Mesendoderm (in vitro differentiated cells): ENCODE measurements around the gene IQCH.
A peak's percentile ranks its signal among the peaks of the same experiment; 100 is the strongest.
"Not testable (repeated sequence)": the region's sequence is repeated elsewhere in the genome, so short reads cannot be mapped to it uniquely, and the experiment has no call there.

Experiments
- DNase-seq: peaks from one replicate; pipeline ENCODE4 v3.0.0; 2013
- H2AK5ac ChIP-seq: 2 replicates; pipeline ENCODE4 v1.6.1; 2013; ENCODE audit warnings: low read length, inconsistent platforms
- H2BK120ac ChIP-seq: 2 replicates; pipeline ENCODE4 v1.6.1; 2013; ENCODE audit warnings: low read depth, mild to moderate bottlenecking, low read length, moderate library complexity, mixed read lengths
- H2BK15ac ChIP-seq: replicated peaks from 2 replicates; pipeline ENCODE4 v1.6.1; 2013; ENCODE audit warnings: low read depth, mild to moderate bottlenecking, moderate library complexity
- H2BK5ac ChIP-seq: 2 replicates; pipeline ENCODE4 v1.6.1; 2013; ENCODE audit warnings: low read length, inconsistent platforms
- H3K18ac ChIP-seq: 2 replicates; pipeline ENCODE4 v1.6.1; 2013; ENCODE audit warnings: mild to moderate bottlenecking, low read length, mixed read lengths
- H3K23ac ChIP-seq: one replicate; pipeline ENCODE4 v1.6.1; 2013; ENCODE audit warnings: low read length
- H3K27ac ChIP-seq: 2 replicates; pipeline ENCODE4 v1.5.1; 2013; ENCODE audit warnings: low read depth, mild to moderate bottlenecking, inconsistent platforms, low read length, moderate library complexity
- H3K27me3 ChIP-seq: 2 replicates; pipeline ENCODE4 v1.6.1; 2013; ENCODE audit warnings: low read length, control low read depth, mild to moderate bottlenecking, inconsistent platforms; ENCODE audit not compliant: insufficient read depth, poor library complexity
- H3K36me3 ChIP-seq: 2 replicates; pipeline ENCODE4 v1.6.1; 2013; ENCODE audit warnings: low read length, inconsistent platforms; ENCODE audit not compliant: control insufficient read depth, insufficient read depth
- H3K4ac ChIP-seq: one replicate; pipeline ENCODE4 v1.6.1; 2013; ENCODE audit warnings: low read depth, mild to moderate bottlenecking, low read length, moderate library complexity
- H3K4me1 ChIP-seq: 2 replicates; pipeline ENCODE4 v1.6.1; 2013; ENCODE audit warnings: low read depth, low read length, inconsistent platforms; ENCODE audit not compliant: control insufficient read depth
- H3K4me2 ChIP-seq: 2 replicates; pipeline ENCODE4 v1.6.1; 2013; ENCODE audit warnings: low read length
- H3K4me3 ChIP-seq: 2 replicates; pipeline ENCODE4 v1.5.1; 2013; ENCODE audit warnings: mild to moderate bottlenecking, low read length
- H3K56ac ChIP-seq: one replicate; pipeline ENCODE4 v1.6.1; 2013; ENCODE audit warnings: low read length
- H3K79me1 ChIP-seq: 2 replicates; pipeline ENCODE4 v1.6.1; 2013; ENCODE audit warnings: low read length, inconsistent platforms
- H3K79me2 ChIP-seq: 2 replicates; pipeline ENCODE4 v1.6.1; 2013; ENCODE audit warnings: mild to moderate bottlenecking, low read length; ENCODE audit not compliant: control insufficient read depth, insufficient read depth
- H3K9ac ChIP-seq: 2 replicates; pipeline ENCODE4 v1.6.1; 2013; ENCODE audit warnings: low read length, inconsistent platforms
- H4K5ac ChIP-seq: one replicate; pipeline ENCODE4 v1.6.1; 2013; ENCODE audit warnings: low read length
- H4K8ac ChIP-seq: one replicate; pipeline ENCODE4 v1.6.1; 2013; ENCODE audit warnings: low read depth, mild to moderate bottlenecking, control low read depth, low read length, moderate library complexity
- WGBS: extraction: QIAGEN DNeasy Blood & Tissue Kit; methylation state at CpG from one replicate; pipeline ENCODE4 v1.1.7; 2013; ENCODE audit warnings: low lambda C conversion rate, missing lambda C conversion rate; ENCODE audit not compliant: insufficient coverage; ENCODE audit errors: extremely low coverage; 5-methylcytosine and 5-hydroxymethylcytosine counted together

Gene IQCH

DNA sequence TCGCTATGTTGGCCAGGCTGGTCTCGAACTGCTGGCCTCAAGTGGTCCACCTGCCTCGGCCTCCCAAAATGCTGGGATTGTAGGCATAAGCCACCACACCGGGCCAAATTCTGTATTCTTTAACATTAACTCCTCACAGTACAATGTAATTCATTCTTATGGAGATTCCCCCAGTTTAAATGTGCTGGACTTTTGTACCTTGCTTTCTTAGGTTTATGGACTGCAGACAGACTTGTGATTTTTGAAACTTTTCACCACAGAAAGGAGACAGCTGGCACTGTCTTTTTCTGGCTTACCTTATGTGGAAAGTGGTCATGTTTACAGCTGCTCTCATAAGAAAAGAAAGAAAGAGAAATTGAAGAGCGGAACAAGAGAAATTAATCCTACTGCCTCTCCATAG is 103.8 kb downstream of the IQCH start:
- no peak overlapping the region for H3K18ac ChIP-seq
- H3K23ac ChIP-seq, result no peak overlapping the region
- no peak overlapping the region for H2AK5ac ChIP-seq
- H3K27ac ChIP-seq, result no peak overlapping the region
- H3K79me2 ChIP-seq, result no peaks in the 10 kb centered on the region
- H3K4me1 ChIP-seq, result no peaks in the 10 kb centered on the region
- no peak for DNase-seq
- no peak overlapping the region for H4K5ac ChIP-seq
- no peak overlapping the region for H3K4me3 ChIP-seq
- H3K79me1 ChIP-seq, result no peaks in the 10 kb centered on the region
- no CpG with 5 or more reads among the region's 5 CpGs for WGBS
- H2BK120ac ChIP-seq, result no peak overlapping the region
- no peak overlapping the region for H2BK15ac ChIP-seq
- no peak overlapping the region for H3K9ac ChIP-seq
- no peaks in the 10 kb centered on the region for H3K36me3 ChIP-seq
- no peak overlapping the region for H4K8ac ChIP-seq
- no peak overlapping the region for H3K4ac ChIP-seq
- H2BK5ac ChIP-seq, result no peak overlapping the region
- H3K56ac ChIP-seq, result no peak overlapping the region
- no peak overlapping the region for H3K4me2 ChIP-seq
- H3K27me3 ChIP-seq, result no peaks in the 10 kb centered on the region

DNA sequence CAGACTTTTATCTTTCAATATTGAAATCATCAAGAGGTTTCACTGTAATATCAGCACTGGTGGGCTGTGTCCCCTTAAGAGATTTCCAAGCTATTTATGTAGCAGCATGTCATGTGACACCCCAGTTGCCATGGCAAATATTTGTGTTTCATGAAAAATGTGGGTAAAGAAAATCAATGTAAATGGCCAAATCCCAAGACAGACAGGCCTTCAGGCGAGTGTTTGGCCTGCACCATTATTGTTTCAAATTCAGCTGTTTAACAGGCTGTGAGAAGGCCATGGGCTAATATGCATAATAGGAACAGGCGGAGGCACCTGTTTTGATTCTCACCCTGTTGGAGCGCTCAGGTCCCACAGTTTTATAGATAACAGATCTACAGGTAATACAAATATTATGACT is 104.2 kb downstream of the IQCH start:
- Histone ChIP-seq H3K4me2 (no peak overlapping the region), H3K79me1 (no peaks in the 10 kb centered on the region), H3K27me3 (no peaks in the 10 kb centered on the region), H3K9ac (no peak overlapping the region), H3K4me1 (no peaks in the 10 kb centered on the region), H3K4ac (no peak overlapping the region), H2BK120ac (no peak overlapping the region), H3K18ac (no peak overlapping the region), H3K4me3 (no peak overlapping the region), H4K8ac (no peak overlapping the region), H2BK15ac (no peak overlapping the region), H2BK5ac (no peak overlapping the region), H3K27ac (no peak overlapping the region), H3K56ac (no peak overlapping the region), H4K5ac (no peak overlapping the region), H3K79me2 (no peaks in the 10 kb centered on the region), H3K36me3 (no peaks in the 10 kb centered on the region), H2AK5ac (no peak overlapping the region), H3K23ac (no peak overlapping the region)
- DNase-seq, result peak; percentile 8
- no CpG with 5 or more reads among the region's 3 CpGs for WGBS

DNA sequence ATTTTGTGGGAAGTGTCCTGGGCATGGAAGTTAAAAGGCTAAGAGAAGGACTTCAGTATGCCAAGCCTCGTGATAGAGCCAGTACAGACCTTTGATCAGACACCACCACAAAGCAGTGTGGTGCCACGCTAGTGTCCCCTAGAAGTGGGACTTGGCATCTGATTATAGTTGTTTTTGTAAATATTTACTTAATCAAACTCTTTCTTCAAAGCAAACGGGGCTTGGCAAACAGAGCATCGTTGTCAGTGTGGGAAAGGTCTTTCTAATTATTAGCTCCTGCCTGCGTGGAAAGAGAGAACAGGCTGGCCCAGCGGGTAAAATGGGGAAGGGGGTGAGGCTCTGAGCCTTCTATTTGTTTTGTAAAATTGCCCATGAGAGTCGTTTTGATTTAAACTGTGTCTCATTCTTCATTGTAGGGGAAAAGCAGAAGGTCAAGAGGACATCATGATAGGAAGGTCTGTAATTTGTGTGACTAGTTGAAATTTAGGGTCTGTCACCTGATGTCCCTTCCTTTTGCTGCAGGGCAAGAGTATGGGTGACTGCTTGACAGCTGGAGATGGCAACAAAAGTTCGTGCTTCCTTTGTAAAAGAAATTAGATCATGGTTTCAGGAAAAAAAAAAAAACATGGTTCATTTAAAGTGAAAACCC is 105.0 kb downstream of the IQCH start:
- Histone ChIP-seq H3K4me2 (no peak overlapping the region), H2BK120ac (no peak overlapping the region), H4K8ac (no peak overlapping the region), H3K79me2 (no peaks in the 10 kb centered on the region), H2BK5ac (no peak overlapping the region), H3K4me3 (no peak overlapping the region), H3K9ac (no peak overlapping the region), H2AK5ac (no peak overlapping the region), H3K4ac (no peak overlapping the region), H3K56ac (no peak overlapping the region), H3K18ac (no peak overlapping the region), H3K36me3 (no peaks in the 10 kb centered on the region), H3K23ac (no peak overlapping the region), H3K27ac (no peak overlapping the region), H2BK15ac (no peak overlapping the region), H3K27me3 (no peaks in the 10 kb centered on the region), H3K79me1 (no peaks in the 10 kb centered on the region), H4K5ac (no peak overlapping the region), H3K4me1 (no peaks in the 10 kb centered on the region)
- WGBS, result no CpG with 5 or more reads among the region's 8 CpGs
- DNase-seq, result no peak

DNA sequence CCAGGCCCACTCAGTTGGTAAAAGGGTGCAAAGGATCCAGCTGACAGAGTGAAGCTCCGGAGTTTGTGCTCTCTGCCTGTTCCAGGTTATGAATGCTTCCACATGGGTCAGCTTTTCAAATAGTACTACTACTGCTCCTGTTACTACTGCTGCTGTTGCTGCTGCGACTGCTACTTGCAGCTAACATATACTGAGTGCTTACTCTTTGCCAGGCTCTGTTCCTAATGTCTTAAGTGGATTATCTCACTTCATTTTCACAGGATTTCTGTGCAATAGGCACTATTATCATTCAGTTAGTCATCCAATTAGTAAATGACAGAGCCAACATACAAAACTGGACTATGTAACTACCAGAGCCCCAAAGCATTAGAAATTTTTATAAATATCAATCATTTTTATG is 106.5 kb downstream of the IQCH start:
- Histone ChIP-seq H3K4ac (no peak overlapping the region), H3K79me1 (no peaks in the 10 kb centered on the region), H3K56ac (no peak overlapping the region), H3K4me1 (no peaks in the 10 kb centered on the region), H3K79me2 (no peaks in the 10 kb centered on the region), H3K9ac (no peak overlapping the region), H2BK5ac (no peak overlapping the region), H3K4me2 (no peak overlapping the region), H3K27me3 (no peaks in the 10 kb centered on the region), H4K8ac (no peak overlapping the region), H2BK15ac (no peak overlapping the region), H3K36me3 (no peaks in the 10 kb centered on the region), H3K4me3 (no peak overlapping the region), H2BK120ac (no peak overlapping the region), H3K23ac (no peak overlapping the region), H2AK5ac (no peak overlapping the region), H3K18ac (no peak overlapping the region), H4K5ac (no peak overlapping the region), H3K27ac (no peak overlapping the region)
- DNase-seq, result no peak
- WGBS, result no CpG with 5 or more reads among the region's 2 CpGs

DNA sequence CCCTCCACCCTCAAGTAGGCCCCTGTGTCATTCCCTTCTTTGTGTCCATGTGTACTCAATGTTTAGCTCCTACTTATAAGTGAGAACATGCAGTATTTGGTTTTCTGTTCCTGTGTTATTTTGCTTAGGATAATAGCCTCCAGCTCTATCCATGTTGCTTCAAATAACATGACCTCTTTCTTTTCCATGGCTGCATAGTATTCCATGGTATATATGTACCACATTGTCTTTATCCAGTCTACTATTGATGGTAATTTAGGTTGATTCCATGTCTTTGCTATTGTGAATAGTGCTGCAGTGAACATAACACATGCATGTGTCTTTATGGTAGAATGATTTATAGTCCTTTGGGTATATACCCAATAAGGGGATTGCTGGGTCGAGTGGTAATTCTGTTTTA is 109.1 kb downstream of the IQCH start:
- not testable (repeated sequence) for H2BK5ac ChIP-seq, H3K4ac ChIP-seq, H4K5ac ChIP-seq, H3K4me2 ChIP-seq, H2BK15ac ChIP-seq, H3K79me2 ChIP-seq, H3K18ac ChIP-seq, H3K4me3 ChIP-seq, H3K79me1 ChIP-seq, DNase-seq, H3K9ac ChIP-seq, H3K4me1 ChIP-seq, H2AK5ac ChIP-seq, H3K56ac ChIP-seq, H4K8ac ChIP-seq, H3K27me3 ChIP-seq, H2BK120ac ChIP-seq, H3K23ac ChIP-seq, H3K36me3 ChIP-seq, H3K27ac ChIP-seq
- no CpG with 5 or more reads among the region's 1 CpG for WGBS

DNA sequence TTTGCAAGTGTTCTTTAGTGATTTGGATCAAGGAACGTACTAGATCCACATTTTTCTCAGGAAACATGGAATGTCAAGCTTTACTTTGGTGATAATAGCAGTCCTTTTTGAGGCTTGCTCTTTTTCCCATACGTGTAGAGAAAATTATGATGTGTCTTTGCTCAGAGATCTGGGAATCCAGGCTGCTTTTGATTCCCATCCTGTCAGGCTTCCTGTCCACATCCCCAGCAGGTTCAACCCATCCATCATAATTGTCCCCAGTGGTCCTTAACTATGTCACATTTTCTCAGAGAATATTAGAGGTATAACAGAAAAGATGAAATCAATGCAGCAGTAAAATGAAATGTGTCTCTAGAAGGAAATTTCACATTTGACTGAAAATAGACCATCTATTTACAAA is 111.4 kb downstream of the IQCH start:
- no peak overlapping the region for H2BK5ac ChIP-seq
- no peak overlapping the region for H3K27ac ChIP-seq
- no peak overlapping the region for H3K9ac ChIP-seq
- H3K79me2 ChIP-seq, result no peaks in the 10 kb centered on the region
- H3K18ac ChIP-seq, result no peak overlapping the region
- H3K23ac ChIP-seq, result no peak overlapping the region
- H2BK120ac ChIP-seq, result no peak overlapping the region
- no peak overlapping the region for H4K8ac ChIP-seq
- no peak overlapping the region for H2AK5ac ChIP-seq
- no peak for DNase-seq
- no peaks in the 10 kb centered on the region for H3K4me1 ChIP-seq
- no peak overlapping the region for H4K5ac ChIP-seq
- H3K4me3 ChIP-seq, result no peak overlapping the region
- no peak overlapping the region for H3K56ac ChIP-seq
- H3K79me1 ChIP-seq, result no peaks in the 10 kb centered on the region
- H3K27me3 ChIP-seq, result no peaks in the 10 kb centered on the region
- H3K4me2 ChIP-seq, result no peak overlapping the region
- WGBS, result no CpG with 5 or more reads among the region's 2 CpGs
- H3K4ac ChIP-seq, result no peak overlapping the region
- H3K36me3 ChIP-seq, result no peaks in the 10 kb centered on the region
- no peak overlapping the region for H2BK15ac ChIP-seq
